OCI-LY7 (cell line): Measurements from ENCODE around the gene RNASE1.

ENCODE experiments used
- CTCF ChIP-seq: fragments of 200-600 bp; sonication (generic); conservative IDR thresholded peaks from 2 replicates; pipeline ENCODE4 v1.5.1; 2014; ENCODE audit warnings: mild to moderate bottlenecking, antibody characterized with exemption, low read length, moderate library complexity, mixed read lengths
- EZH2phosphoT487 ChIP-seq: fragments of 200-600 bp; sonication (generic); IDR thresholded peaks from 2 replicates; pipeline ENCODE4 v1.6.1; 2018; ENCODE audit warnings: low read depth, borderline replicate concordance, mild to moderate bottlenecking, mixed run types, antibody characterized with exemption, low read length, moderate library complexity, mixed read lengths

- TF ChIP-seq CTCF (no peak), EZH2phosphoT487 (no peak)
These were observed 7.3 kb upstream of the RNASE1 start for GRCh38 chr14:20809917-20810316.
